Pancreas (tissue), 10 donors: ENCODE results near the gene MECP2. TPM values are rescaled to one million over a fixed set of nuclear protein-coding genes. Genes with fewer than 3 reads are reported as not detected.
A peak's percentile ranks its signal among the peaks of the same experiment; 100 is the strongest.

Source experiments
- ATAC-seq, 4 donors: fragments of 200-7000 bp; cut with Tn5 transposase; one replicate each; pipeline versions ENCODE4 v1.8.0 to v1.9.1; 2020; ENCODE audit warnings: mild to moderate bottlenecking in 4 of 4, moderate library complexity in 4 of 4
- DNase-seq, 6 donors: peaks; one replicate each; pipeline ENCODE4 v3.0.0-alpha.2; 2020
- FAIRE-seq: peaks from 2 replicates; lab custom pipeline; 2012; peaks lifted over from hg19 to GRCh38; lab: Jason Lieb, UNC
- H3K27ac ChIP-seq, 4 donors: fragments of 200-600 bp; sonication (generic); 1 replicate in 3 of 4; 2 replicates in 1 of 4; pipeline versions ENCODE4 v1.5.0 to v1.8.0; 2020
- H3K27me3 ChIP-seq, 4 donors: fragments of 200-600 bp; one replicate each; pipeline ENCODE4 v1.8.0; 2021
- H3K36me3 ChIP-seq, 3 donors: fragments of 200-600 bp; sonication (generic) in 1 of 3; one replicate each; pipeline versions ENCODE4 v1.5.0 to v1.8.0; 2020 to 2021
- H3K4me1 ChIP-seq, 3 donors: fragments of 200-600 bp; one replicate each; pipeline ENCODE4 v1.8.0; 2021
- H3K4me3 ChIP-seq, 4 donors: fragments of 200-600 bp; sonication (generic) in 2 of 4; one replicate each; pipeline versions ENCODE4 v1.5.0 to v1.8.0; 2020 to 2021
- H3K9me3 ChIP-seq, 4 donors: fragments of 200-600 bp; one replicate each; pipeline ENCODE4 v1.8.0; 2021
- WGBS, 2 donors: extraction: QIAGEN DNeasy Blood & Tissue Kit; methylation state at CpG; one replicate each; pipeline ENCODE4 v1.1.7; 2013; 5-methylcytosine and 5-hydroxymethylcytosine counted together
- intact Hi-C, 3 donors: fragments of 100-400 bp; cut with DNase I; formaldehyde crosslinking; loops; one replicate each; pipeline versions ENCODE4 v1.11.1 to v1.14.2; 2022
- polyA plus RNA-seq, 2 donors: library from polyadenylated mRNA; stranded (reverse); fragments of 200-250 nt; gene quantifications; one replicate each; pipeline ENCODE4 v1.2.3, GENCODE V29; 2013
- total RNA-seq, 6 donors: library from RNA; stranded (reverse); fragmentation: NEBNext Ultra II Directional in 4 of 6; extraction: Animal tissue kit (Norgen Biotek cat#: 25700) in 4 of 6; gene quantifications; one replicate each; pipeline versions ENCODE4 v1.2.1 to v1.2.4, GENCODE V29; 2021 to 2023
- TF ChIP-seq, protein P1 (sequence below), 4 donors: fragments of 200-600 bp; sonication (generic) in 3 of 4; IDR thresholded peaks; one replicate each; pipeline versions ENCODE4 v1.5.0 to v1.8.0; 2021; ENCODE audit warnings: antibody characterized with exemption in 4 of 4
- donor health status: healthy with polysubstance abuse.
- donor health status: DM: no; HTN: no; CAD: no; lungs with moderate emphysema.
- donor health status: DM: no; HTN: no; CAD: no.
- donor health status: control.
- donor health status: control.
- donor health status: Bipolar disorder and iron deficiency.
- donor health status: DM: yes; HTN: yes; CAD: no.
- donor health status: DM: no; HTN: no; CAD: no.
- donor health status: DM: no; HTN: no; CAD: no.
- donor health status: DM: yes; HTN: yes; CAD: no.

MECP2 gene
- total and polyA plus RNA-seq, 8 donors = 17.7 to 30.8 (median 22.1) TPM

DNA sequence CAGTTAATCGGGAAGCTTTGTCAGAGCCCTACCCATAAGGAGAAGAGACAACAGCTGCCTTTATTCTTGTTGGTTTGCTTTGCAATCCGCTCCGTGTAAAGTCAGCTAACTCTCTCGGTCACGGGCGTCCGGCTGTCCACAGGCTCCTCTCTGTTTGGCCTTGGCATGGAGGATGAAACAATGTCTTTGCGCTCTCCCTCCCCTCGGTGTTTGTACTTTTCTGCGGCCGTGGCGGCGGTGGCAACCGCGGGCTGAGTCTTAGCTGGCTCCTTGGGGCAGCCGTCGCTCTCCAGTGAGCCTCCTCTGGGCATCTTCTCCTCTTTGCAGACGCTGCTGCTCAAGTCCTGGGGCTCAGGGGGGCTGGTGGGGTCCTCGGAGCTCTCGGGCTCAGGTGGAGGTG, 67.3 kb downstream of the MECP2 start:
- WGBS, 2 donors = 88 to 90% methylated on average over 20 of the region's 20 CpGs
- TF ChIP-seq, protein P1, sequence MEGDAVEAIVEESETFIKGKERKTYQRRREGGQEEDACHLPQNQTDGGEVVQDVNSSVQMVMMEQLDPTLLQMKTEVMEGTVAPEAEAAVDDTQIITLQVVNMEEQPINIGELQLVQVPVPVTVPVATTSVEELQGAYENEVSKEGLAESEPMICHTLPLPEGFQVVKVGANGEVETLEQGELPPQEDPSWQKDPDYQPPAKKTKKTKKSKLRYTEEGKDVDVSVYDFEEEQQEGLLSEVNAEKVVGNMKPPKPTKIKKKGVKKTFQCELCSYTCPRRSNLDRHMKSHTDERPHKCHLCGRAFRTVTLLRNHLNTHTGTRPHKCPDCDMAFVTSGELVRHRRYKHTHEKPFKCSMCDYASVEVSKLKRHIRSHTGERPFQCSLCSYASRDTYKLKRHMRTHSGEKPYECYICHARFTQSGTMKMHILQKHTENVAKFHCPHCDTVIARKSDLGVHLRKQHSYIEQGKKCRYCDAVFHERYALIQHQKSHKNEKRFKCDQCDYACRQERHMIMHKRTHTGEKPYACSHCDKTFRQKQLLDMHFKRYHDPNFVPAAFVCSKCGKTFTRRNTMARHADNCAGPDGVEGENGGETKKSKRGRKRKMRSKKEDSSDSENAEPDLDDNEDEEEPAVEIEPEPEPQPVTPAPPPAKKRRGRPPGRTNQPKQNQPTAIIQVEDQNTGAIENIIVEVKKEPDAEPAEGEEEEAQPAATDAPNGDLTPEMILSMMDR (IDR thresholded peaks at IDR 0.05) = no peak
- no peak overlapping the region for H3K27ac ChIP-seq
- no peaks in the 10 kb centered on the region for H3K9me3 ChIP-seq
- no peak for FAIRE-seq
- H3K27me3 ChIP-seq = peaks cover 0 to 3% (median 0%) of the 10 kb centered on the region in 4 donors
- H3K4me1 ChIP-seq = no peaks in the 10 kb centered on the region
- intact Hi-C loops = no loop called here
- no peaks in the 10 kb centered on the region for H3K36me3 ChIP-seq
- no peak for ATAC-seq
- DNase-seq = peak in 1 of 6 donors; percentile 39
- no peak overlapping the region for H3K4me3 ChIP-seq

DNA sequence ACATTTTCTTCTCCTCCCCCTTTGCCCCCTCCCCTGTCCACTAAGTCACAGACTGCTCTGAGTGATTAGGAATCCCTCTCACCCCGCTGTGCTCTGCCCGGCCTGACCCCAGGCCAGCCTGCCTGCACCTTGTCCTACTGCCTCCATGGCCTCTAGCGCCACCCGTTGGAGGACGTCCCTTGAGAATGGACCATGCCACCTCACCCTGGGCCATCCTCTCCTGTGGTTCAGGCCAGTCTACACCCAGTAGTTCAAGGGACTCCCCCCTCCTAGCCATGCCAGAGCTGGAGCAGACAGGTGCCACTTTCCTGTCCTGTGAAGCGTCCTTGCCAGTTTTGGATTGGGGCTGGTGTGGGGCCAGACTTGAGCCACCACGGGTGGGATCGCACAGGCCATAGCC, 68.1 kb downstream of the MECP2 start:
- Histone ChIP-seq H3K27me3 (peaks cover 0 to 3% (median 0%) of the 10 kb centered on the region in 4 donors), H3K27ac (no peak overlapping the region), H3K36me3 (no peaks in the 10 kb centered on the region), H3K4me3 (no peak overlapping the region), H3K4me1 (no peaks in the 10 kb centered on the region), H3K9me3 (no peaks in the 10 kb centered on the region)
- TF ChIP-seq, protein P1 (IDR thresholded peaks at IDR 0.05) = no peak
- 82 to 83% methylated on average over 8 of the region's 8 CpGs for WGBS, 2 donors
- FAIRE-seq = no peak
- ATAC-seq = peak in 1 of 4 donors; percentile 20
- DNase-seq = no peak
- intact Hi-C loops = no loop called here

GRCh38 chrX:154028502-154029184, 68.9 kb downstream of the MECP2 start:
- no peaks in the 10 kb centered on the region for H3K36me3 ChIP-seq
- ATAC-seq = no peak
- 59 to 63% methylated on average over 13 of the region's 13 CpGs for WGBS, 2 donors
- H3K4me1 ChIP-seq = no peaks in the 10 kb centered on the region
- no peak for FAIRE-seq
- intact Hi-C loops = no loop called here
- H3K4me3 ChIP-seq = no peak overlapping the region
- no peaks in the 10 kb centered on the region for H3K9me3 ChIP-seq
- TF ChIP-seq, protein P1 (IDR thresholded peaks at IDR 0.05) = no peak
- peaks cover 0 to 3% (median 0%) of the 10 kb centered on the region in 4 donors for H3K27me3 ChIP-seq
- DNase-seq = peak in 1 of 6 donors; percentile 52
- H3K27ac ChIP-seq = no peak overlapping the region

GRCh38 chrX:154027986-154028385, 69.5 kb downstream of the MECP2 start:
- peaks cover 0 to 3% (median 0%) of the 10 kb centered on the region in 4 donors for H3K27me3 ChIP-seq
- H3K9me3 ChIP-seq = no peaks in the 10 kb centered on the region
- TF ChIP-seq, protein P1 (IDR thresholded peaks at IDR 0.05) = no peak
- intact Hi-C loops = no loop called here
- WGBS, 2 donors = 45 to 70% methylated on average over 1 of the region's 1 CpG
- no peaks in the 10 kb centered on the region for H3K36me3 ChIP-seq
- no peak for ATAC-seq
- no peak for DNase-seq
- no peak overlapping the region for H3K4me3 ChIP-seq
- H3K27ac ChIP-seq = no peak overlapping the region
- H3K4me1 ChIP-seq = no peaks in the 10 kb centered on the region
- no peak for FAIRE-seq

- TF ChIP-seq, protein P1 (IDR thresholded peaks at IDR 0.05) = no peak
- FAIRE-seq (no peak), ATAC-seq (no peak), DNase-seq (peak in 1 of 6 donors; percentile 44)
- no peak overlapping the region for H3K27ac ChIP-seq
- no peak overlapping the region for H3K4me3 ChIP-seq
- H3K27me3 ChIP-seq = peaks cover 0 to 3% (median 0%) of the 10 kb centered on the region in 4 donors
- H3K36me3 ChIP-seq = no peaks in the 10 kb centered on the region
- H3K9me3 ChIP-seq = no peaks in the 10 kb centered on the region
- H3K4me1 ChIP-seq = no peaks in the 10 kb centered on the region
- 70 to 83% methylated on average over 6 of the region's 6 CpGs for WGBS, 2 donors
- intact Hi-C loops = no loop called here
These were observed 70.5 kb downstream of the MECP2 start for GRCh38 chrX:154027022-154027402.
